Stomach (tissue), 9 donors: ENCODE results near the gene ASS1. TPM values are rescaled to one million over a fixed set of nuclear protein-coding genes. Genes with fewer than 3 reads are reported as not detected.

Experiments
- DNase-seq, 2 donors: peaks; one replicate each; pipeline versions ENCODE4 v3.0.0 to v3.0.0-alpha.2; 2013 to 2019
- H3K27ac ChIP-seq, 5 donors: fragments of 200-600 bp in 4 of 5; sonication (generic) in 4 of 5; one replicate each; pipeline ENCODE4 v1.5.1; 2013 to 2019; ENCODE audit warnings: mild to moderate bottlenecking in 1 of 5, moderate library complexity in 1 of 5
- H3K27me3 ChIP-seq, 3 donors: fragments of 200-600 bp; sonication (generic); one replicate each; pipeline ENCODE4 v1.5.1; 2017 to 2019; ENCODE audit warnings: mixed run types in 1 of 3
- H3K36me3 ChIP-seq, 4 donors: fragments of 200-600 bp; sonication (generic); 1 replicate in 3 of 4; 2 replicates in 1 of 4; pipeline ENCODE4 v1.5.1; 2016 to 2019
- H3K4me1 ChIP-seq, 4 donors: fragments of 200-600 bp; sonication (generic); one replicate each; pipeline ENCODE4 v1.5.1; 2016 to 2019
- H3K4me3 ChIP-seq, 4 donors: fragments of 200-600 bp; sonication (generic) in 3 of 4; one replicate each; pipeline ENCODE4 v1.5.1; 2016 to 2019; ENCODE audit warnings: mild to moderate bottlenecking in 1 of 4
- H3K9me3 ChIP-seq, 4 donors: fragments of 200-600 bp; sonication (generic); one replicate each; pipeline ENCODE4 v1.5.1; 2016 to 2019
- EP300 ChIP-seq: sonication (generic); formaldehyde crosslinking; IDR thresholded peaks from one replicate; pipeline ENCODE4 v1.6.1; 2017; ENCODE audit warnings: antibody characterized with exemption
- POLR2A ChIP-seq, 4 donors: fragments of 450-650 bp; IDR thresholded peaks; one replicate each; pipeline ENCODE4 v1.6.1; 2016; ENCODE audit warnings: antibody characterized with exemption in 4 of 4, control low read depth in 2 of 4, mild to moderate bottlenecking in 1 of 4, moderate library complexity in 1 of 4
- POLR2AphosphoS5 ChIP-seq, 3 donors: sonication (generic); formaldehyde crosslinking; IDR thresholded peaks; one replicate each; pipeline ENCODE4 v1.6.1; 2016; ENCODE audit warnings: antibody characterized with exemption in 3 of 3
- WGBS, 5 donors: extraction: QIAGEN DNeasy Blood & Tissue Kit in 3 of 5; methylation state at CpG; one replicate each; pipeline versions ENCODE4 v1.1.5 to v1.1.7; 2013 to 2018; 5-methylcytosine and 5-hydroxymethylcytosine counted together
- intact Hi-C: fragments of 100-400 bp; cut with DNase I; formaldehyde crosslinking; loops from one replicate; pipeline ENCODE4 v1.15.1; 2023; ENCODE audit warnings: low total_unique reads
- polyA plus RNA-seq, 3 donors: library from polyadenylated mRNA; stranded (reverse); fragments of 200-250 nt; gene quantifications; one replicate each; pipeline ENCODE4 v1.2.3, GENCODE V29; 2013
- total RNA-seq, 5 donors: library from RNA; depleted of rRNA; stranded (reverse); fragments of >200 nt; gene quantifications; one replicate each; pipeline versions ENCODE4 v1.1.0 to v1.2.3, GENCODE V29; 2014 to 2016
- TF ChIP-seq, protein P1 (sequence below), 7 experiments: fragments of 450-650 bp in 4 of 7; fragments of 200-600 bp in 3 of 7; sonication (generic) in 3 of 7; IDR thresholded peaks; one replicate each; pipeline ENCODE4 v1.5.1; 2016 to 2019; ENCODE audit warnings: antibody characterized with exemption in 7 of 7, control low read depth in 2 of 7, mild to moderate bottlenecking in 1 of 7
- donor health status: healthy with polysubstance abuse.
- donor health status: Bipolar disorder and iron deficiency.
- donor health status: healthy.

ASS1 gene
- total and polyA plus RNA-seq, 8 donors = 9.8 to 147 (median 60.1) TPM

DNA sequence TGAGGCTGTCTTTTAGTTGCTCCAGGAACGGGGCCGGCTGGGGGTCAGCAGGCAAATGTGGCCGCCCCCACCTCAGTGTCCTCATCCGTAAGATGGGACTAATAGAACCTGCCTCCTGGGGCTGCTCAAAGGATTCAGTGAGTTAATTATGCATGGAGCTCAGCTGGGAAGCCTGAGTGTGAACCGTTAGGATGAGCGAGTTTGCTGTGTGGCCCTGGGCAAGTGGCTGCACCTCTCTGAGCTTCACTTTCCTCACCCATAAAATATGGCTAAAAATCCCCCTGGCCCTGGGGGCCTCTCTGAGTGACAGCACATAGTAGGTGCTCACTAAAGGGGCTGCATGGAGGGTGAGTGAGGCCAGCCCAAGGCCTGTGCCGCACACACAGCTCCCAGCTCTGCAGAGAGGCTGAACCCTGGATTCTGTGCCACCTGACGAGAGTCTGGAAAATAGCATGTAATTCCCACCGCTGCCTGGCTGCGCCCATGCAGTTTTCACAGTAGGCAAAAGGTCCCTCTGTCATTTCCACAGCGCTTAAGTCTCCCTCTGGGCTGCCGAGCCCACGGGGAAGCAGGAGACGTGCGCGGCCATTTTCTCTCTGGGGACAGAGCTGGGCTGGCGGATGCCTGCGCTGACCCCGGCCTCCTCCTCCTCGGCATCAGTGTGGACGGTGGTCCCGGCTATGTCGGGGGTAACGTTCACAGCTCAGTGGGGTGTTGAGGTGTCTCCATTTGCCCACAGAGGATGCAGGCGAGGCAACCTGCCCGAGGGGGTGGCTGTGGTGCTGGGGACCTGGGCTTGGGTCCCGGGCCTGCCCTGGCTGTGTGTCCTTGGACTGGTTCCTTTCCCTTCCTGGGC lies 18.2 kb downstream of the ASS1 start:
- TF ChIP-seq POLR2AphosphoS5 (IDR thresholded peaks at IDR 0.05) (no peak), POLR2A (IDR thresholded peaks at IDR 0.05) (no peak), EP300 (no peak)
- TF ChIP-seq, protein P1, sequence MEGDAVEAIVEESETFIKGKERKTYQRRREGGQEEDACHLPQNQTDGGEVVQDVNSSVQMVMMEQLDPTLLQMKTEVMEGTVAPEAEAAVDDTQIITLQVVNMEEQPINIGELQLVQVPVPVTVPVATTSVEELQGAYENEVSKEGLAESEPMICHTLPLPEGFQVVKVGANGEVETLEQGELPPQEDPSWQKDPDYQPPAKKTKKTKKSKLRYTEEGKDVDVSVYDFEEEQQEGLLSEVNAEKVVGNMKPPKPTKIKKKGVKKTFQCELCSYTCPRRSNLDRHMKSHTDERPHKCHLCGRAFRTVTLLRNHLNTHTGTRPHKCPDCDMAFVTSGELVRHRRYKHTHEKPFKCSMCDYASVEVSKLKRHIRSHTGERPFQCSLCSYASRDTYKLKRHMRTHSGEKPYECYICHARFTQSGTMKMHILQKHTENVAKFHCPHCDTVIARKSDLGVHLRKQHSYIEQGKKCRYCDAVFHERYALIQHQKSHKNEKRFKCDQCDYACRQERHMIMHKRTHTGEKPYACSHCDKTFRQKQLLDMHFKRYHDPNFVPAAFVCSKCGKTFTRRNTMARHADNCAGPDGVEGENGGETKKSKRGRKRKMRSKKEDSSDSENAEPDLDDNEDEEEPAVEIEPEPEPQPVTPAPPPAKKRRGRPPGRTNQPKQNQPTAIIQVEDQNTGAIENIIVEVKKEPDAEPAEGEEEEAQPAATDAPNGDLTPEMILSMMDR (IDR thresholded peaks at IDR 0.05) = no peak
- Histone ChIP-seq H3K27ac (no peak overlapping the region), H3K4me3 (no peak overlapping the region), H3K9me3 (no peaks in the 10 kb centered on the region), H3K36me3 (peaks cover 0 to 67% (median 62%) of the 10 kb centered on the region in 4 donors), H3K4me1 (peaks cover 0 to 11% (median 4%) of the 10 kb centered on the region in 4 donors), H3K27me3 (peaks cover 0 to 23% (median 0%) of the 10 kb centered on the region in 3 donors)
- intact Hi-C loops = loop anchor here (5.0 kb wide), 1 partner anchor 219 kb away; no protein-coding TSS in a partner anchor
- WGBS, 5 donors = 88 to 93% (median 90%) methylated on average over 19 to 27 of the region's 27 CpGs
- DNase-seq = no peak

DNA sequence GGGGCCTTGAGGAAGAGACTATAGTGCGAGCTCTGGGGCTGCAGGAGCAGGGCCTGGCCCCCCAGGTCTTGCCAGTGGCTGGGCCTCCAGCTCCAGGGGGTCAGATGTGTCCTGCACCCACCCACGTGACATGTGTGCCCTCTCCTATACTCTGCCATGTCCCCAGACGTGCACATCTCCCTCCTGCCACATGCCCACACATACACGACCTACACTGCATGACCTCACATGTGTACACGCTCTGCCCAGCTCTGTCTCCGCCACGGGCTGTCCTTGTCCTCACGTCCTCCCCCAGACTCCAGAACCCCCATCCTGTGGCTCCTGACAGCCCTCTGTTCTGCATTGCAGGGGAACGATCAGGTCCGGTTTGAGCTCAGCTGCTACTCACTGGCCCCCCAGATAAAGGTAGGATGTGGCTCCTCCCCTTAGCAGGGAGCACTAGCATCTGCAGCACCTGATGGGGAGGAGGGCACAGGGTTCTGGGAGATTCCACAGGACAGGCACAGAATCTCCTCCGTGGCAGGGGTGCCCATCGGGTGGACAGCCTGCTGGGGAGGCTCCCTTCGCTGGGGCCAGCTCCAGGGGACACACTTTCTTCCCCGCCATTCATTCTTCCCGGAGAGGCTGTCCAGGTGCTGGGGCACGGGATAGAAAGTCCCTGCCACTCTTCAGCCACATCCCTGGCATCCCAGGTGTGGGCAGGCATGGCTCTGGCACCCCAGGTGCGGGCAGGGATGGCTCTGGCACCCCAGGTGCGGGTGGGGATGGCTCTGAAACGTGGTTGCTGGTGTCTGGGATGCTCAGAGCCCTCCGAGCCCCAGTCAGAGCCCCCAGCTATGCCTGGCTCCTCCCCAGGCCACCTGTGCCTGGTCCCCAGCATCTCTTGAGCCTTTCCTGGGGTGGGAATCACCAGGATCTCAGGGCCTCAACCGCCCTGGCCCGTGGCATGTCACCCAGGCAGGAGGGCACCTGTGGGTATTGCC lies 19.3 kb downstream of the ASS1 start:
- 77 to 88% (median 84%) methylated on average over 13 to 22 of the region's 22 CpGs for WGBS, 5 donors
- Histone ChIP-seq H3K4me3 (no peak overlapping the region), H3K36me3 (peaks cover 0 to 66% (median 59%) of the 10 kb centered on the region in 4 donors), H3K9me3 (no peaks in the 10 kb centered on the region), H3K27ac (no peak overlapping the region), H3K4me1 (peaks cover 0 to 11% (median 4%) of the 10 kb centered on the region in 4 donors), H3K27me3 (peaks cover 0 to 23% (median 0%) of the 10 kb centered on the region in 3 donors)
- no peak for DNase-seq
- intact Hi-C loops = loop anchor here (5.0 kb wide), 1 partner anchor 218 kb away; no protein-coding TSS in a partner anchor
- TF ChIP-seq POLR2AphosphoS5 (IDR thresholded peaks at IDR 0.05) (no peak), POLR2A (IDR thresholded peaks at IDR 0.05) (no peak), EP300 (no peak)
- TF ChIP-seq, protein P1 (IDR thresholded peaks at IDR 0.05) = no peak

DNA sequence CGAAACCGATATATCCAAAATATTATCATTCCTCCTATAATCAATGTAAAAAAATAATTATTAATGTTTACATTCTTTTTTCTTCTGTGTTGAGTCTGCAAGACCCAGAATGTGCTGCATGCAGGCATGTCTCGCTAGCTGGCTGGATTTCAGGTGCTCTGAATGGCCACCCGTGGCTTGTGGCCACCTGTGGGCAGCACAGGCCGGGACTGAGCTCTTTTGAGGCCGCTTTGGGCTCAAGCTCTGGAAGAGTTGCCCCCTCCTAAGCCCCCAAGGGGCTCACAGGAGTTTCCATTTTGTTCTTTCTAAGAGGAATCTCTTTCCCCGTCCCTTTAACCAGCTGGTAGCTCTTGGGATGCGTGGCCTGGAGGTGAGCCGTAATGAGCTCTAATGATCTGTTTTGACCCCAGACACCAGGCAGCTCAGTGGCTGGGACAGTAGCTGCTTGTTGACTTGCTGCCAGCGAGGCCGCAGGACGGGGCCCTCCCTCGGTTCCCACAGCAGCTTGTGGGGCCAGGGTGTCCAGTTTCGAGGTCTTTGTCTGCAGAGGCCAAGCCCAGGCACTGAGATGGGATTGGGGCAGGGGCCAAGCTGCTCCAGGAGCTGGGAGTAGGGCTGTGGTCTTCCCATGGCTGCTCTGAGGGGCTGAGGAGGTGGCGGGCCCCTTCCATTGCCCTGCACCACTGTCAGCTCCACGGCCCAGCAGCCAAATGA lies 20.8 kb downstream of the ASS1 start:
- TF ChIP-seq, protein P1 (IDR thresholded peaks at IDR 0.05) = no peak
- Histone ChIP-seq H3K27me3 (peaks cover 0 to 26% (median 0%) of the 10 kb centered on the region in 3 donors), H3K4me1 (peaks cover 0 to 9% (median 4%) of the 10 kb centered on the region in 4 donors), H3K9me3 (no peaks in the 10 kb centered on the region), H3K4me3 (no peak overlapping the region), H3K27ac (no peak overlapping the region), H3K36me3 (peaks cover 2 to 73% (median 63%) of the 10 kb centered on the region in 4 donors)
- no peak for DNase-seq
- 81 to 86% (median 83%) methylated on average over 9 to 16 of the region's 16 CpGs for WGBS, 5 donors
- intact Hi-C loops = no loop called here
